SU-DHL-6 (cell line): ENCODE measurements around the gene MTHFR.

Experiments
- H2AFZ ChIP-seq: fragments of 200-600 bp; sonication (generic); 2 replicates; pipeline ENCODE4 v1.6.1; 2014; ENCODE audit warnings: low read depth, mild to moderate bottlenecking, moderate library complexity, mixed read lengths, antibody characterized with exemption, low read length; ENCODE audit not compliant: severe bottlenecking
- H3F3A ChIP-seq: fragments of 200-600 bp; shearing (Covaris generic); 2 replicates; pipeline ENCODE4 v1.6.0; 2016; ENCODE audit warnings: antibody characterized with exemption, mild to moderate bottlenecking; ENCODE audit not compliant: insufficient read depth
- H3K27ac ChIP-seq: fragments of 200-600 bp; sonication (generic); 2 replicates; pipeline ENCODE4 v1.5.1; 2016; ENCODE audit warnings: low read depth, mild to moderate bottlenecking, low read length, moderate library complexity, mixed read lengths
- H3K27me3 ChIP-seq: fragments of 200-600 bp; sonication (generic), shearing (Covaris generic); 2 replicates; pipeline ENCODE4 v1.6.0; 2014; ENCODE audit warnings: mild to moderate bottlenecking, low read length
- H3K36me3 ChIP-seq: fragments of 200-600 bp; sonication (generic); 2 replicates; pipeline ENCODE4 v1.6.1; 2014; ENCODE audit warnings: mild to moderate bottlenecking, low read length, mixed read lengths
- H3K4me2 ChIP-seq: fragments of 300-600, 200-600 bp; shearing (Covaris generic), sonication (generic); 2 replicates; pipeline ENCODE4 v1.6.0; 2014; ENCODE audit warnings: low read length, low read depth, mild to moderate bottlenecking; ENCODE audit not compliant: poor library complexity, severe bottlenecking
- H3K4me3 ChIP-seq: fragments of 200-600 bp; sonication (generic); 2 replicates; pipeline ENCODE4 v1.5.1; 2014; ENCODE audit warnings: antibody characterized with exemption, low read length, mild to moderate bottlenecking, mixed read lengths; ENCODE audit not compliant: insufficient read depth, poor library complexity, severe bottlenecking
- H3K79me2 ChIP-seq: fragments of 200-600 bp; sonication (generic); 2 replicates; pipeline ENCODE4 v1.6.1; 2014; ENCODE audit warnings: mild to moderate bottlenecking, low read length, moderate library complexity; ENCODE audit not compliant: insufficient read depth
- H3K9ac ChIP-seq: fragments of 200-600 bp; sonication (generic); 2 replicates; pipeline ENCODE4 v1.7.0; 2014; ENCODE audit warnings: mild to moderate bottlenecking, low read length
- H3K9me2 ChIP-seq: fragments of 200-600 bp; sonication (generic); replicated peaks from 2 replicates; pipeline ENCODE4 v1.6.1; 2014; ENCODE audit warnings: low read length; ENCODE audit not compliant: insufficient read depth
- H3K9me3 ChIP-seq: fragments of 200-600 bp; sonication (generic); 2 replicates; pipeline ENCODE4 v1.6.1; 2014; ENCODE audit warnings: low read length, mixed read lengths; ENCODE audit not compliant: insufficient read depth
- H4K20me1 ChIP-seq: fragments of 200-600 bp; sonication (generic); 2 replicates; pipeline ENCODE4 v1.6.1; 2014; ENCODE audit warnings: low read depth, mild to moderate bottlenecking, antibody characterized with exemption, low read length, moderate library complexity, mixed read lengths
- CTCF ChIP-seq: fragments of 200-600 bp; sonication (generic); IDR thresholded peaks from one replicate; pipeline ENCODE4 v1.5.1; 2017; ENCODE audit warnings: antibody characterized with exemption, mild to moderate bottlenecking, low read length, moderate library complexity; ENCODE audit not compliant: insufficient read depth, poor library complexity, severe bottlenecking
- EZH2phosphoT487 ChIP-seq: fragments of 200-600 bp; sonication (generic), shearing (Covaris generic); conservative IDR thresholded peaks from 2 replicates; pipeline ENCODE4 v1.6.1; 2018; ENCODE audit warnings: mild to moderate bottlenecking, antibody characterized with exemption, low read length, moderate library complexity, mixed read lengths

The MTHFR gene

GRCh38 chr1:11823366-11824137 is 17.8 kb upstream of the MTHFR start:
- no peaks in the 10 kb centered on the region for H3K79me2 ChIP-seq
- H3K9ac ChIP-seq, result no peak overlapping the region
- H3K27ac ChIP-seq, result no peak overlapping the region
- H4K20me1 ChIP-seq, result no peaks in the 10 kb centered on the region
- no peak for TF ChIP-seq EZH2phosphoT487
- TF ChIP-seq CTCF, result no peak
- no peak overlapping the region for H2AFZ ChIP-seq
- no peak overlapping the region for H3K4me3 ChIP-seq
- no peaks in the 10 kb centered on the region for H3K9me3 ChIP-seq
- H3K27me3 ChIP-seq, result no peaks in the 10 kb centered on the region
- peaks cover 6% of the 10 kb centered on the region; the same call in 1 of the 2 replicates for H3K36me3 ChIP-seq
- no peaks in the 10 kb centered on the region for H3K9me2 ChIP-seq
- no peak overlapping the region for H3K4me2 ChIP-seq
- no peaks in the 10 kb centered on the region for H3F3A ChIP-seq

- Histone ChIP-seq H3K4me2 (no peak overlapping the region), H3K9ac (no peak overlapping the region), H3K27ac (no peak overlapping the region), H3K27me3 (no peaks in the 10 kb centered on the region), H2AFZ (no peak overlapping the region), H3K79me2 (no peaks in the 10 kb centered on the region), H3K4me3 (no peak overlapping the region), H3K9me3 (no peaks in the 10 kb centered on the region), H3K9me2 (no peaks in the 10 kb centered on the region), H3F3A (no peaks in the 10 kb centered on the region), H3K36me3 (peaks cover 13% of the 10 kb centered on the region; the same call in 1 of the 2 replicates), H4K20me1 (no peaks in the 10 kb centered on the region)
- TF ChIP-seq CTCF (no peak), EZH2phosphoT487 (no peak)
Observed at GRCh38 chr1:11822091-11822490, 16.3 kb upstream of the MTHFR start.

- peaks cover 23% of the 10 kb centered on the region; the same call in 1 of the 2 replicates for H3K36me3 ChIP-seq
- no peaks in the 10 kb centered on the region for H3K9me2 ChIP-seq
- H3F3A ChIP-seq, result peaks cover 28% of the 10 kb centered on the region
- H4K20me1 ChIP-seq, result no peaks in the 10 kb centered on the region
- no peak overlapping the region for H3K9ac ChIP-seq
- H3K79me2 ChIP-seq, result peaks cover 17% of the 10 kb centered on the region
- H3K27ac ChIP-seq, result no peak overlapping the region
- H3K4me3 ChIP-seq, result no peak overlapping the region
- H3K9me3 ChIP-seq, result no peaks in the 10 kb centered on the region
- no peak overlapping the region for H3K4me2 ChIP-seq
- no peak overlapping the region for H2AFZ ChIP-seq
- TF ChIP-seq CTCF (no peak), EZH2phosphoT487 (no peak)
- H3K27me3 ChIP-seq, result no peaks in the 10 kb centered on the region
Observed at GRCh38 chr1:11817192-11817591, 11.4 kb upstream of the MTHFR start.
